ENCODE data around the gene CASKIN1. TPM values are rescaled to one million over a fixed set of nuclear protein-coding genes. Genes with fewer than 3 reads are reported as not detected.

CASKIN1 gene
- total and polyA plus RNA-seq, 4 donors = 0.13 to 0.28 (median 0.15) TPM; not detected in 1

GRCh38 chr16:2177101-2177500 is 19.3 kb downstream of the CASKIN1 start:
- intact Hi-C loops (cut with DNase I) = no loop called here
- DNase-seq (no peak), ATAC-seq (ENCODE audit: low FRiP score) (no peak)
- Histone ChIP-seq H3K36me3 (ENCODE audit: control insufficient read depth in 1 of 2, insufficient read depth in 2 of 2, low read length in 1 of 2) (peaks cover 0 to 12% of the 10 kb centered on the region in 2 donors), H3K4me3 (ENCODE audit: low read length in 2 of 2) (no peak overlapping the region), H3K27ac (ENCODE audit: low read depth in 1 of 2, low read length in 2 of 2) (no peak overlapping the region), H3K9me3 (ENCODE audit: control insufficient read depth, low read length) (no peaks in the 10 kb centered on the region), H3K27me3 (ENCODE audit: control insufficient read depth in 1 of 2, insufficient read depth in 2 of 2, low read length in 1 of 2) (no peaks in the 10 kb centered on the region), H3K4me1 (ENCODE audit: control insufficient read depth in 1 of 2, insufficient read depth in 2 of 2, low read length in 2 of 2) (no peaks in the 10 kb centered on the region)
- 90 to 91% methylated on average over 18 of the region's 18 CpGs for WGBS, 2 donors

GRCh38 chr16:2176047-2176446 is 20.4 kb downstream of the CASKIN1 start:
- ATAC-seq (ENCODE audit: low FRiP score) = no peak

GRCh38 chr16:2175454-2175853 is 21.0 kb downstream of the CASKIN1 start:
- H3K9me3 ChIP-seq (ENCODE audit: control insufficient read depth, low read length) = no peaks in the 10 kb centered on the region
- intact Hi-C loops (cut with DNase I) = no loop called here
- DNase-seq (no peak), ATAC-seq (ENCODE audit: low FRiP score) (no peak)
- 91 to 92% methylated on average over 10 of the region's 10 CpGs for WGBS, 2 donors
- H3K27ac ChIP-seq (ENCODE audit: low read depth in 1 of 2, low read length in 2 of 2) = no peak overlapping the region
- H3K4me3 ChIP-seq (ENCODE audit: low read length in 2 of 2) = no peak overlapping the region
- no peaks in the 10 kb centered on the region for H3K4me1 ChIP-seq (ENCODE audit: control insufficient read depth in 1 of 2, insufficient read depth in 2 of 2, low read length in 2 of 2)
- no peaks in the 10 kb centered on the region for H3K27me3 ChIP-seq (ENCODE audit: control insufficient read depth in 1 of 2, insufficient read depth in 2 of 2, low read length in 1 of 2)
- H3K36me3 ChIP-seq (ENCODE audit: control insufficient read depth in 1 of 2, insufficient read depth in 2 of 2, low read length in 1 of 2) = peaks cover 0 to 12% of the 10 kb centered on the region in 2 donors

More at GRCh38 chr16:2176047-2176446, 20.4 kb downstream of the CASKIN1 start:
- Histone ChIP-seq H3K4me1 (ENCODE audit: control insufficient read depth in 1 of 2, insufficient read depth in 2 of 2, low read length in 2 of 2) (no peaks in the 10 kb centered on the region), H3K4me3 (ENCODE audit: low read length in 2 of 2) (no peak overlapping the region), H3K27ac (ENCODE audit: low read depth in 1 of 2, low read length in 2 of 2) (no peak overlapping the region), H3K9me3 (ENCODE audit: control insufficient read depth, low read length) (no peaks in the 10 kb centered on the region), H3K36me3 (ENCODE audit: control insufficient read depth in 1 of 2, insufficient read depth in 2 of 2, low read length in 1 of 2) (peaks cover 0 to 12% of the 10 kb centered on the region in 2 donors), H3K27me3 (ENCODE audit: control insufficient read depth in 1 of 2, insufficient read depth in 2 of 2, low read length in 1 of 2) (no peaks in the 10 kb centered on the region)
- intact Hi-C loops (cut with DNase I) = no loop called here
- DNase-seq = no peak
- WGBS, 2 donors = 94 to 95% methylated on average over 23 of the region's 23 CpGs

GRCh38 chr16:2174396-2175131 is 21.8 kb downstream of the CASKIN1 start:
- peaks cover 0 to 12% of the 10 kb centered on the region in 2 donors for H3K36me3 ChIP-seq (ENCODE audit: control insufficient read depth in 1 of 2, insufficient read depth in 2 of 2, low read length in 1 of 2)
- no peak for ATAC-seq (ENCODE audit: low FRiP score)
- 88 to 89% methylated on average over 21 of the region's 21 CpGs for WGBS, 2 donors

GRCh38 chr16:2173916-2174315 is 22.5 kb downstream of the CASKIN1 start:
- peaks cover 0 to 12% of the 10 kb centered on the region in 2 donors for H3K36me3 ChIP-seq (ENCODE audit: control insufficient read depth in 1 of 2, insufficient read depth in 2 of 2, low read length in 1 of 2)
- no peaks in the 10 kb centered on the region for H3K4me1 ChIP-seq (ENCODE audit: control insufficient read depth in 1 of 2, insufficient read depth in 2 of 2, low read length in 2 of 2)
- H3K27ac ChIP-seq (ENCODE audit: low read depth in 1 of 2, low read length in 2 of 2) = no peak overlapping the region

More at GRCh38 chr16:2174396-2175131, 21.8 kb downstream of the CASKIN1 start:
- H3K4me1 ChIP-seq (ENCODE audit: control insufficient read depth in 1 of 2, insufficient read depth in 2 of 2, low read length in 2 of 2) = no peaks in the 10 kb centered on the region
- H3K4me3 ChIP-seq (ENCODE audit: low read length in 2 of 2) = no peak overlapping the region
- H3K9me3 ChIP-seq (ENCODE audit: control insufficient read depth, low read length) = no peaks in the 10 kb centered on the region
- intact Hi-C loops (cut with DNase I) = no loop called here
- H3K27me3 ChIP-seq (ENCODE audit: control insufficient read depth in 1 of 2, insufficient read depth in 2 of 2, low read length in 1 of 2) = no peaks in the 10 kb centered on the region
- H3K27ac ChIP-seq (ENCODE audit: low read depth in 1 of 2, low read length in 2 of 2) = no peak overlapping the region
- no peak for DNase-seq

GRCh38 chr16:2173366-2173765 is 23.0 kb downstream of the CASKIN1 start:
- WGBS, 2 donors = 87 to 94% methylated on average over 14 of the region's 14 CpGs
- ATAC-seq (ENCODE audit: low FRiP score) (no peak), DNase-seq (no peak)
- Histone ChIP-seq H3K4me3 (ENCODE audit: low read length in 2 of 2) (no peak overlapping the region), H3K27me3 (ENCODE audit: control insufficient read depth in 1 of 2, insufficient read depth in 2 of 2, low read length in 1 of 2) (no peaks in the 10 kb centered on the region), H3K27ac (ENCODE audit: low read depth in 1 of 2, low read length in 2 of 2) (no peak overlapping the region), H3K36me3 (ENCODE audit: control insufficient read depth in 1 of 2, insufficient read depth in 2 of 2, low read length in 1 of 2) (peaks cover 0 to 12% of the 10 kb centered on the region in 2 donors), H3K9me3 (ENCODE audit: control insufficient read depth, low read length) (no peaks in the 10 kb centered on the region), H3K4me1 (ENCODE audit: control insufficient read depth in 1 of 2, insufficient read depth in 2 of 2, low read length in 2 of 2) (no peaks in the 10 kb centered on the region)
- intact Hi-C loops (cut with DNase I) = no loop called here

More at GRCh38 chr16:2173916-2174315, 22.5 kb downstream of the CASKIN1 start:
- no peaks in the 10 kb centered on the region for H3K27me3 ChIP-seq (ENCODE audit: control insufficient read depth in 1 of 2, insufficient read depth in 2 of 2, low read length in 1 of 2)
- H3K4me3 ChIP-seq (ENCODE audit: low read length in 2 of 2) = no peak overlapping the region
- no peaks in the 10 kb centered on the region for H3K9me3 ChIP-seq (ENCODE audit: control insufficient read depth, low read length)
- intact Hi-C loops (cut with DNase I) = no loop called here
- no peak for ATAC-seq (ENCODE audit: low FRiP score)
- no peak for DNase-seq
- 85 to 93% methylated on average over 3 to 4 of the region's 4 CpGs for WGBS, 2 donors

- Histone ChIP-seq H3K27me3 (ENCODE audit: control insufficient read depth in 1 of 2, insufficient read depth in 2 of 2, low read length in 1 of 2) (no peaks in the 10 kb centered on the region), H3K4me3 (ENCODE audit: low read length in 2 of 2) (no peak overlapping the region), H3K36me3 (ENCODE audit: control insufficient read depth in 1 of 2, insufficient read depth in 2 of 2, low read length in 1 of 2) (peaks cover 0 to 14% of the 10 kb centered on the region in 2 donors), H3K27ac (ENCODE audit: low read depth in 1 of 2, low read length in 2 of 2) (no peak overlapping the region), H3K9me3 (ENCODE audit: control insufficient read depth, low read length) (no peaks in the 10 kb centered on the region), H3K4me1 (ENCODE audit: control insufficient read depth in 1 of 2, insufficient read depth in 2 of 2, low read length in 2 of 2) (no peaks in the 10 kb centered on the region)
- intact Hi-C loops (cut with DNase I) = no loop called here
- 92 to 95% methylated on average over 29 of the region's 29 CpGs for WGBS, 2 donors
- ATAC-seq (ENCODE audit: low FRiP score) = no peak
- no peak for DNase-seq
Measured at GRCh38 chr16:2172688-2173335, 23.6 kb downstream of the CASKIN1 start.

- Histone ChIP-seq H3K4me3 (ENCODE audit: low read length in 2 of 2) (no peak overlapping the region), H3K4me1 (ENCODE audit: control insufficient read depth in 1 of 2, insufficient read depth in 2 of 2, low read length in 2 of 2) (no peaks in the 10 kb centered on the region), H3K9me3 (ENCODE audit: control insufficient read depth, low read length) (no peaks in the 10 kb centered on the region), H3K27me3 (ENCODE audit: control insufficient read depth in 1 of 2, insufficient read depth in 2 of 2, low read length in 1 of 2) (no peaks in the 10 kb centered on the region), H3K27ac (ENCODE audit: low read depth in 1 of 2, low read length in 2 of 2) (no peak overlapping the region), H3K36me3 (ENCODE audit: control insufficient read depth in 1 of 2, insufficient read depth in 2 of 2, low read length in 1 of 2) (peaks cover 0 to 12% of the 10 kb centered on the region in 2 donors)
- 94 to 95% methylated on average over 28 of the region's 28 CpGs for WGBS, 2 donors
- ATAC-seq (ENCODE audit: low FRiP score) = no peak
- intact Hi-C loops (cut with DNase I) = no loop called here
- no peak for DNase-seq
Measured at GRCh38 chr16:2171601-2172178, 24.7 kb downstream of the CASKIN1 start.
